Progenitor cell of endocrine pancreas (in vitro differentiated cells): ENCODE measurements around the gene YIF1A. TPM values are rescaled to one million over a fixed set of nuclear protein-coding genes. Genes with fewer than 3 reads are reported as not detected.

Experiments
- DNase-seq: peaks from one replicate; pipeline ENCODE4 v3.0.0; 2021; ENCODE audit warnings: low spot score; ENCODE audit not compliant: unreplicated experiment
- H3K27ac Mint-ChIP-seq: 2 replicates; pipeline ENCODE4 v1.8.0; 2021; ENCODE audit warnings: mild to moderate bottlenecking, moderate library complexity, mixed read lengths
- H3K27me3 Mint-ChIP-seq: 2 replicates; pipeline ENCODE4 v1.8.0; 2021; ENCODE audit warnings: mixed read lengths
- H3K36me3 Mint-ChIP-seq: 2 replicates; pipeline ENCODE4 v1.8.0; 2022; ENCODE audit warnings: mixed read lengths; ENCODE audit not compliant: insufficient read depth
- H3K4me1 Mint-ChIP-seq: 2 replicates; pipeline ENCODE4 v1.8.0; 2021; ENCODE audit warnings: low read depth, mixed read lengths
- H3K4me3 Mint-ChIP-seq: 2 replicates; pipeline ENCODE4 v1.8.0; 2021; ENCODE audit warnings: low read depth, mild to moderate bottlenecking, moderate library complexity, mixed read lengths
- H3K9me3 Mint-ChIP-seq: 2 replicates; pipeline ENCODE4 v1.8.0; 2021; ENCODE audit warnings: low read depth, mixed read lengths
- CTCF ChIP-seq: fragments of 200-600 bp; sonication (generic); IDR thresholded peaks from one replicate; pipeline ENCODE4 v1.5.0; 2021; ENCODE audit warnings: antibody characterized with exemption, mild to moderate bottlenecking; ENCODE audit not compliant: unreplicated experiment
- total RNA-seq: library from RNA; stranded (reverse); gene quantifications from 2 replicates; pipeline ENCODE4 v1.2.1, GENCODE V29; 2021

YIF1A gene
- total RNA-seq, 1 donor from 2014 or later, result 61.7 TPM

- Mint-ChIP-seq H3K36me3 (peaks cover 12% of the 10 kb centered on the region), H3K27ac (no peak overlapping the region), H3K27me3 (no peaks in the 10 kb centered on the region), H3K4me3 (no peak overlapping the region), H3K4me1 (peaks cover 6% of the 10 kb centered on the region), H3K9me3 (no peaks in the 10 kb centered on the region)
- TF ChIP-seq CTCF, result no peak
- no peak for DNase-seq
These were observed 14.7 kb downstream of the YIF1A start for GRCh38 chr11:66274219-66274618.

GRCh38 chr11:66272596-66272995 is 16.3 kb downstream of the YIF1A start:
- no peak for TF ChIP-seq CTCF
- Mint-ChIP-seq H3K4me3 (no peak overlapping the region), H3K9me3 (no peaks in the 10 kb centered on the region), H3K27ac (no peak overlapping the region), H3K36me3 (peaks cover 12% of the 10 kb centered on the region), H3K27me3 (no peaks in the 10 kb centered on the region), H3K4me1 (peaks cover 9% of the 10 kb centered on the region)
- DNase-seq, result no peak

- H3K4me3 Mint-ChIP-seq, result no peak overlapping the region
- peaks cover 12% of the 10 kb centered on the region for H3K36me3 Mint-ChIP-seq
- no peak overlapping the region for H3K27ac Mint-ChIP-seq
- no peak for TF ChIP-seq CTCF
- DNase-seq, result no peak
- H3K9me3 Mint-ChIP-seq, result no peaks in the 10 kb centered on the region
- peaks cover 12% of the 10 kb centered on the region for H3K4me1 Mint-ChIP-seq
- no peaks in the 10 kb centered on the region for H3K27me3 Mint-ChIP-seq
These were observed 17.1 kb downstream of the YIF1A start for GRCh38 chr11:66271816-66272215.

GRCh38 chr11:66268952-66269905 is 19.7 kb downstream of the YIF1A start:
- H3K36me3 Mint-ChIP-seq, result peaks cover 11% of the 10 kb centered on the region
- no peaks in the 10 kb centered on the region for H3K27me3 Mint-ChIP-seq
- peak; percentile 16 for DNase-seq

More at GRCh38 chr11:66268952-66269905, 19.7 kb downstream of the YIF1A start:
- Mint-ChIP-seq H3K4me1 (peaks cover 12% of the 10 kb centered on the region), H3K9me3 (no peaks in the 10 kb centered on the region), H3K4me3 (peak overlapping the region; percentile 94), H3K27ac (peak overlapping the region; percentile 94)
- TF ChIP-seq CTCF, result peak; percentile 45
